B cell (primary cell): Measurements from ENCODE around the gene GET4. TPM values are rescaled to one million over a fixed set of nuclear protein-coding genes. Genes with fewer than 3 reads are reported as not detected.

Source experiments
- ATAC-seq: fragments of 200-7000 bp; cut with Tn5 transposase; one replicate; pipeline ENCODE4 v1.10.0; 2021; ENCODE audit warnings: low read depth, mild to moderate bottlenecking, moderate number of reproducible peaks, moderate library complexity
- CTCF ChIA-PET: fragments of 350-600 bp; sonication (Branson Sonifier 250); formaldehyde crosslinking; loops from one replicate; lab custom pipeline; 2021; ENCODE audit warnings: antibody characterized with exemption, inconsistent platforms; lab: Charles Lee
- POLR2A ChIA-PET: fragments of 350-600 bp; sonication (Branson Sonifier 250); formaldehyde crosslinking; loops from one replicate; lab custom pipeline; 2021; ENCODE audit warnings: antibody characterized with exemption; lab: Charles Lee
- DNase-seq: peaks from one replicate; pipeline ENCODE4 v3.0.0; 2013
- H2AFZ ChIP-seq: 2 replicates; pipeline ENCODE4 v1.6.1; 2012; ENCODE audit warnings: mild to moderate bottlenecking, low read depth, low read length; ENCODE audit not compliant: insufficient read depth, poor library complexity, severe bottlenecking
- H3K27ac ChIP-seq, 2 donors: 1 replicate in 1 of 2; 2 replicates in 1 of 2; pipeline ENCODE4 v1.5.1; 2012 to 2013; ENCODE audit warnings: low read length in 2 of 2, mild to moderate bottlenecking in 2 of 2, moderate library complexity in 1 of 2
- H3K27me3 ChIP-seq, 4 experiments: fragments of 200-600 bp in 1 of 4; sonication (generic) in 1 of 4; replicated peaks in 1 of 4; 1 replicate in 2 of 4; 2 replicates in 2 of 4; pipeline versions ENCODE4 v1.6.1 to v1.7.0; 2013 to 2016; ENCODE audit warnings: low read length in 3 of 4, mild to moderate bottlenecking in 2 of 4, mixed read lengths in 1 of 4, moderate library complexity in 1 of 4; ENCODE audit not compliant: insufficient read depth in 4 of 4, control insufficient read depth in 3 of 4; ENCODE audit errors: control extremely low read depth in 1 of 4
- H3K36me3 ChIP-seq, 2 experiments: replicated peaks in 1 of 2; 1 replicate in 1 of 2; 2 replicates in 1 of 2; pipeline versions ENCODE4 v1.6.1 to v1.7.1; 2013; ENCODE audit warnings: low read length in 1 of 2; ENCODE audit not compliant: insufficient read depth in 2 of 2, control insufficient read depth in 1 of 2; ENCODE audit errors: control extremely low read depth in 1 of 2, extremely low read depth in 1 of 2
- H3K4me1 ChIP-seq, 2 donors: fragments of 200-600 bp in 1 of 2; sonication (generic) in 1 of 2; 1 replicate in 1 of 2; 2 replicates in 1 of 2; pipeline versions ENCODE4 v1.5.1 to v1.6.1; 2013 to 2017; ENCODE audit warnings: low read length in 2 of 2; ENCODE audit not compliant: control insufficient read depth in 2 of 2, insufficient read depth in 2 of 2
- H3K4me2 ChIP-seq: replicated peaks from 2 replicates; pipeline ENCODE3; 2012; ENCODE audit warnings: mild to moderate bottlenecking, low read depth, low read length; ENCODE audit not compliant: poor library complexity, severe bottlenecking
- H3K4me3 ChIP-seq, 5 experiments: fragments of 200-600 bp in 1 of 5; sonication (generic) in 1 of 5; 1 replicate in 3 of 5; 2 replicates in 2 of 5; pipeline versions ENCODE4 v1.5.1 to v1.7.0; 2011 to 2016; ENCODE audit warnings: low read length in 4 of 5, mild to moderate bottlenecking in 4 of 5, low read depth in 2 of 5, control low read depth in 1 of 5, moderate library complexity in 1 of 5; ENCODE audit not compliant: insufficient read depth in 1 of 5; ENCODE audit errors: control extremely low read depth in 1 of 5, extremely low read depth in 1 of 5
- H3K79me2 ChIP-seq: fragments of 200-600 bp; sonication (generic); one replicate; pipeline ENCODE4 v1.6.0; 2016; ENCODE audit warnings: low read length; ENCODE audit not compliant: control insufficient read depth, insufficient read depth
- H3K9ac ChIP-seq: fragments of 200-600 bp; sonication (generic); 2 replicates; pipeline ENCODE4 v1.6.1; 2017; ENCODE audit warnings: mild to moderate bottlenecking, low read length, moderate library complexity
- H3K9me3 ChIP-seq, 3 donors: one replicate each; pipeline versions ENCODE4 v1.6.1 to v1.7.1; 2013; ENCODE audit warnings: low read length in 2 of 3; ENCODE audit not compliant: control insufficient read depth in 2 of 3, insufficient read depth in 1 of 3; ENCODE audit errors: control extremely low read depth in 1 of 3
- H4K20me1 ChIP-seq: 2 replicates; pipeline ENCODE4 v1.6.0; 2012; ENCODE audit warnings: mild to moderate bottlenecking, low read length; ENCODE audit not compliant: insufficient read depth, control insufficient read depth, poor library complexity, severe bottlenecking
- H3K27ac Mint-ChIP-seq: one replicate; pipeline ENCODE4 v1.8.0; 2021; ENCODE audit warnings: mixed read lengths
- H3K27me3 Mint-ChIP-seq: one replicate; pipeline ENCODE4 v1.8.0; 2021; ENCODE audit warnings: mixed read lengths
- H3K4me1 Mint-ChIP-seq: one replicate; pipeline ENCODE4 v1.8.0; 2021; ENCODE audit warnings: mixed read lengths
- H3K4me3 Mint-ChIP-seq: one replicate; pipeline ENCODE4 v1.8.0; 2021; ENCODE audit warnings: mixed read lengths
- H3K9me3 Mint-ChIP-seq: one replicate; pipeline ENCODE4 v1.8.0; 2022; ENCODE audit warnings: mixed read lengths; ENCODE audit not compliant: insufficient read depth
- CTCF ChIP-seq: fragments of 200-600 bp; IDR thresholded peaks from one replicate; pipeline ENCODE4 v1.8.0; 2022; ENCODE audit warnings: antibody characterized with exemption, mild to moderate bottlenecking
- EZH2 ChIP-seq: IDR thresholded peaks from 2 replicates; pipeline ENCODE4 v1.6.1; 2012; ENCODE audit warnings: borderline replicate concordance, low read depth, mild to moderate bottlenecking, moderate library complexity, low read length; ENCODE audit not compliant: insufficient read depth, poor library complexity, severe bottlenecking
- WGBS: methylation state at CpG from one replicate; pipeline ENCODE4 v1.1.5; 2013; ENCODE audit warnings: missing lambda C conversion rate; ENCODE audit not compliant: insufficient coverage; 5-methylcytosine and 5-hydroxymethylcytosine counted together
- intact Hi-C: fragments of 100-400 bp; cut with micrococcal nuclease; formaldehyde crosslinking; loops from one replicate; pipeline ENCODE4 v1.10.0; 2022
- polyA plus RNA-seq: library from polyadenylated mRNA; depleted of rRNA; stranded (reverse); fragments of >200 nt; gene quantifications from 2 replicates; pipeline ENCODE4 v1.2.3, GENCODE V29; 2012
- total RNA-seq, 2 donors: library from RNA; stranded (reverse); fragments of 120-200 nt in 1 of 2; gene quantifications; 1 replicate in 1 of 2; 2 replicates in 1 of 2; pipeline versions ENCODE4 v1.2.3 to v1.2.4, GENCODE V29; 2013 to 2022

GET4 gene
- total and polyA plus RNA-seq, 2 donors (not counting 1 experiment from before 2014, with no cell fraction given) = 53.5 to 65.5 TPM

- Histone ChIP-seq H3K4me3 (no peak overlapping the region), H3K27ac (no peak overlapping the region), H3K4me1 (no peaks in the 10 kb centered on the region), H3K79me2 (peaks cover 85% of the 10 kb centered on the region), H3K4me2 (no peak overlapping the region), H3K9me3 (peaks cover 0 to 8% (median 0%) of the 10 kb centered on the region in 3 donors), H3K36me3 (peaks cover 0 to 42% of the 10 kb centered on the region in 2 experiments), H2AFZ (no peak overlapping the region), H3K9ac (no peak overlapping the region), H4K20me1 (peaks cover 93% of the 10 kb centered on the region), H3K27me3 (no peaks in the 10 kb centered on the region)
- 90% methylated on average over 30 of the region's 30 CpGs for WGBS
- TF ChIP-seq EZH2 (no peak), CTCF (no peak)
- no peak overlapping the region for H3K4me3 Mint-ChIP-seq
- H3K27ac Mint-ChIP-seq = no peak overlapping the region
- H3K27me3 Mint-ChIP-seq = no peaks in the 10 kb centered on the region
- ATAC-seq (no peak), DNase-seq (no peak)
- H3K9me3 Mint-ChIP-seq = no peaks in the 10 kb centered on the region
- intact Hi-C loops = no loop called here
- POLR2A ChIA-PET = interaction anchor here (0.6 kb wide), 1 partner anchor 54 kb away, joined by 5 read pairs; no protein-coding TSS in a partner anchor
- H3K4me1 Mint-ChIP-seq = peaks cover 14% of the 10 kb centered on the region
- CTCF ChIA-PET = interaction anchor here (0.9 kb wide), 1 partner anchor 22 kb away, joined by 3 read pairs; no protein-coding TSS in a partner anchor
Observed at GRCh38 chr7:885893-886625, 9.7 kb downstream of the GET4 start.
